HG03045 (cell line): ENCODE data around the gene WNT3.
"Not testable (repeated sequence)": the region's sequence is repeated elsewhere in the genome, so short reads cannot be mapped to it uniquely, and the experiment has no call there.

Experiments used
- ATAC-seq: cut with Tn5 transposase; IDR thresholded peaks from one replicate; pipeline ENCODE4 v1.9.1; 2021; ENCODE audit warnings: mild to moderate bottlenecking, moderate library complexity; ENCODE audit not compliant: unreplicated experiment

WNT3 gene

GRCh38 chr17:46768540-46768870 is 50.0 kb downstream of the WNT3 start:
- no peak for ATAC-seq

DNA sequence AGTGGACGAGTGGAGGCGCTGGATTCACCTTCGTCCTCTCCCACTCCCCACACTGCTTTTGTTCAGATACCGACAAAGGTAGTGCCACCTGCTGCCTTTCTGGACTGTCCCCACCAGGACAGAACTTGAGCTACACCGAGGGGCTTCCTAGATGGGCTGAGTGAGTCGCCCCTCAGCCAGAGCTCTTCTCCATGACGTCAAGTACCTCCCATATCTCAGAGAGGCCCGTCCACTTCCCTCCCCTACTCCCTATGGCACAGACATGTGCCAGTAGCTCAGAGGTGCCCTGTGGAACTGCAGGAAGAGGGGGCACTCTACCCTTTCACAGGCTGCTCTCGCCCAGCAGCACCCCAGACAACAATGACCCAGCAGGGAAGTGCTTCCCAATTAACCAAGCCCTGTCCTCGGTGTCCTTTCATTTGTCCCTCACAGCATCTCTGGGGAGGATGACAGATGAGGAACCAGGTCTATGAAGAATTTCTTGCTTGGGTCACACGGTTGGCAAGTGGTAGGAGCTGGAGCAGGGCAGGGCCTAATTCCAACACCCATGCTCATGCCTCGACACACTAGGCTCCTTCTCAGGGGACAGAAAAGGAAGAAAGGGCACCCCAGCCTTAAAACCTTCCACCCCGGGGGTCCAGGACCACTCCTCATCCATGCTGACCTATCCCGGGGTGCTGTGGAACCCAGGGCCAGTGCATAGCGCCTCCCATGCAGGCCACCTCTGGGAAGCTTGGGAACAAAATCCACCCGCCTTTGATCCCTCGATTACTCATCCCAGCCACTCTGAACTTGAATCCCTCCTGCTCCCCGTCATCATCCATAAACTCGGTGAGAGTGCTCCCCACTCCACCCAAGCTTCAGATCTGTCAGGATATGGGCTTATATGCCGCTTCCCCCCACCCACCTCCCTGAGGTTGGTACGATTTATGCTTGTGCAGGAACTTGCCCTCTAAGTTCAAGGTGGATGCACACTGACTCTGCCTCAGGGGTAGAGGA is 51.7 kb downstream of the WNT3 start:
- no peak for ATAC-seq

DNA sequence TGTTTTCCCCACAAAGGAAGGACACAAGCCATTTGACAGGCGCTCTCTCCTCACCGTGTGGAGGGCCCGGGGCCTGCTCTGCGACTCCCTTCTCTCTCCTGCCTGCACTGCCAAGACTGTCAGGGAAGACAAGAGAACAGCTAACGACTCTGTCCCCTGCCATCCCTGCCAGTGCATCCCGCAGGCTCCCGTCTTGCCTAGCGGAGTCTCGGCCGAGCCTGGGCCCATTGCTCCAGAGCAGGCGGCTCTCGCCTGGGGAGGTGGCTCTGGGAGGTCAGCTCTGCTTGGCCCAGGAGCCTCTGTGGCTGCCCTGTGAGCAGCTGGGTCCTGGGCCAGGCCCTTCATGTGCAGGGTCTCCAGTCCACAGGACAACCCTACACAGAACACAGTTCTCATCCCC is 53.0 kb downstream of the WNT3 start:
- no peak for ATAC-seq

DNA sequence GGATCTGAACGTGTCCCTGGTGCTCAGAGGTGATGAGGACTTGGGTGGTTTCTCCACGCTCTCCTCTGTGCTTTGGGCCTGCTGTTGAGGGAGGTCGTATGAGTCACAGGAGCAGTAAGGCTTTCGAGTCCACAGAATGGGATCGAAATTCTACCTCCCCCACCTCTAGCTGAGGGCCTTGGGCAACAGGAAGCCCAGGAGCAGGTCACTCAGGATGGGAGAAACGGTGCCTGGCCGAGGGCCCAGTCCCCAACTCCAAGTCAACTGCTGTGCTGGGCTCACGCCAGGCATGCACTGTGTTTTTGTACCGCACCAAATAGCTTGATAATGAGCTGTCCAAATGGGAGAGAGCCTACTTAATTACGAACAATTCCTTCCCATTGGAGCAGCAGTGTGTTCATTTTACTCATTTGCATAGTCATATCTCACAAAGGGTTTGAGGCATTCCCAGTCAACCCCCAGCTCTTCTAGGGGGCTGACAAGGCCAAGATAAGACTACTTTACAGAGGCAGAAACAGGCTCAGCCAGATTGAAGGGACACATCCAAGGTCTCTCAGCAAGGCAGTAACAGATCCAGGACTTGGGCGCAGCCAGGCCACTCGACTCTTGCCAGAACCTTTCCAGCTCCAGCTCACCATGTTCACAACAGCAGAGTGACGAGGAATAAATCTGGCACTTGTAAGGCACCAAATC is 53.6 kb downstream of the WNT3 start:
- ATAC-seq, result no peak

DNA sequence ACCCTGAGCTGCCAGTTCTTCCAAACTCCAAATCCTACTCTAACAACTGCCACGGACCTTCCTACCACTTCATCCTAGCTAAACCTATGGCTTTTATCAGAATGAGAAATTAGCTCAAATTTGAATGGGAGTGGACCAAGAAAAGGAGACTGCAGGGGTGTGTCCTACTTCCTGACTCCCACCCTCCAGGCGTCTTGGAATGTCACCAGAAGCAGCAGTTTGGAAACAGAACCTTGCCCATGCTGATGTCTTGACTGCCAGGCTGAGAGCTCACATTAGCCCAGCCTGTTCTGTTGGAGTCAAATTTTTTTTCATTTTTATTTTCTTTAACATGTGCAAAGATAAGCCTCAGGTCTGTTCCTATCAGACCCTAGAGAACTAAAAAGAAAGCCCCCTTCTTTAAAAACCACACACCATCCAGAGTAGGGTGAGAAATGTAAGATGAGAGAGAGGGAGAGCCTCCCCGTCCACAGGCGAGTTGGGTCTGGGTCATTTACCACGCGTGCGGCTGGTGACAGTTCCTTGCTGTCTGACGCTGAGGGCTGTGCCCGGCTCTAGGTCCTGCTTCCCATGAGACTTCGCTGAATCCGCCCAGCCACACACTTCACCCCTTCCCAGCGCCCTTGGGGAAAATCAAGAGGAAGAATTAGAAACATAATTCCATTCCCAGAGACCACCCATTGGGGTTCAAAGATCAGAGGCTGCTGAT is 54.3 kb downstream of the WNT3 start:
- ATAC-seq, result no peak

- ATAC-seq, result no peak
These were observed 55.1 kb downstream of the WNT3 start for GRCh38 chr17:46763416-46763815.

DNA sequence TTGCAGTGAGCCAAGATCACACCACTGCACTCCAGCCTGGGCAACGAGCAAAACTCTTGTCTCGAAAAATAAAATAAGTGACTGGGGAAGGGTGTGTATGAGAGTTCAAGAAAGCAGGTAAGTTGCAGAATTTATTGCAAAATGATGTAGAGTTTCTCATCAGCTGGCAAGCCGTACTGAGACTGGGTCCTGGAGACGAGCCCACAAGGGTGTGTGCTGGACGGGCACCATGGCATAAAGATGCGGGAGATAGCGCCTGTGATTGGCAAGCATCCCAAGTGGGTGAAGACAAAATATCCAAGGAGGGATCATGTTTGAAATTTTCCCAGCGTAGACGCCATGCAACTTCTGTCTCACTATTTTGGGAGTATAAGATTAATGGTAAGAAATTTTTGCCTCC is 59.4 kb downstream of the WNT3 start:
- no peak for ATAC-seq

GRCh38 chr17:46758614-46759013 is 59.9 kb downstream of the WNT3 start:
- ATAC-seq, result no peak

- ATAC-seq, result not testable (repeated sequence)
These were observed 60.9 kb downstream of the WNT3 start for GRCh38 chr17:46757588-46757987.

- no peak for ATAC-seq
These were observed 61.6 kb downstream of the WNT3 start for GRCh38 chr17:46756861-46757260.

- ATAC-seq, result no peak
These were observed 62.3 kb downstream of the WNT3 start for GRCh38 chr17:46756081-46756735.

DNA sequence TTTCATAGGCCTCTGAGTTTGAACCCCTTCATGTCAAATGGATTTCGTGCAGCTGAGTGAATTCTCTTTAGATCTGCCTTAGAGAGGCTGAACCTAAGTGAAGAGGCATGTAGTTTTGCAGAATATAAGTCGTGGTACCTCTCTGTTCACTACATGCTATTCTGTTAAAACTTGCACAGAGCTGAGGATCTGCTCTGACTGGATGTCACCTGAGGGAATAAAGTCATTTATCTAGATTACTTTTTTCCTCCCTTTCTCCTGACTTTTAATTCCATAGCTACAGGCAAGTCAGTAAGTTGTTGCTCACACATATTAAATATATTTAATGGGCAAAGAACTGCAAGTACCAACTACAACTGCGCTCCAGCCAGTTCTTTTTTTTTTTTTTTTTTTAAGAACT is 64.7 kb downstream of the WNT3 start:
- no peak for ATAC-seq

DNA sequence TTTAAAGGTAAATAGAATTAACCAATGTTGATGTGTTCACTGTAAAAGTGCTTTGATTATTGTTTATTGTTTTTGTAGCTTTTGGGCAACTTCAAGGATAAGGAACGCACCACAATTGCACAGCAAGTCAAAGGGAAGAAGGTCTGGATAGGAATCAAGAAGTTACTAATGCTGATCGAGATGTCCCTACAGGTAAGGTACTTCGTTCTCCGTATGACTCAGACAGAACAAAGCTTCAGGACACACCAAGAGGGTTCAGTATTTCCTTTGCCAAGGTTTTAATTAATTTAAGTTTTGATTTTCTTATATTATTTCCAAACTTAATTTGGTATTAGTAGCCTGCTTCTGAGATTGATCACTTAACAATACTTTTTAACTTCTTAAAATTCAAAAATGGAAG is 67.1 kb downstream of the WNT3 start:
- no peak for ATAC-seq

GRCh38 chr17:46745376-46745775 is 73.1 kb downstream of the WNT3 start:
- ATAC-seq, result no peak

- ATAC-seq, result no peak
These were observed 74.1 kb downstream of the WNT3 start for GRCh38 chr17:46744441-46744840.

- ATAC-seq, result no peak
These were observed 75.8 kb downstream of the WNT3 start for GRCh38 chr17:46742565-46743270.

GRCh38 chr17:46741122-46741730 is 77.3 kb downstream of the WNT3 start:
- ATAC-seq, result no peak

DNA sequence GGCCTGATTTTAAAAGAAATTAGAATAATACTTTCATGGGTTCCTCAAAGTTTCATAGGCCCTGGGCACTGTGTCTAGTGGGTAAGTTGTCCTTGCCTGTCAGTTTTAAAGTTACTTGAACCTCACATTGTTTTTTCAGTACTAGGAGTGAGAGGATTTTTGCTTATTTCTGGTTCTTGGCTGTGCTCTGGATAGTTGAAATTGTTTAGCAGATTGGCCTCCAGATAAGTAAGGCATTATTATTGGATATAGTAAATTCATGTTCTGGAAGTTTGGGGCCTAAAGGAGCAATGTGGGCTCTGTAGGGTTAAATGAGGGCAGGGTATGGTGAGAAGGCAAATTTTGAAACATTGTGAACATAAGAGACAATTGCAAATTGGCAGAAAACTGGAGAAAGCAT is 78.5 kb downstream of the WNT3 start:
- no peak for ATAC-seq

- no peak for ATAC-seq
These were observed 79.9 kb downstream of the WNT3 start for GRCh38 chr17:46738544-46738943.

DNA sequence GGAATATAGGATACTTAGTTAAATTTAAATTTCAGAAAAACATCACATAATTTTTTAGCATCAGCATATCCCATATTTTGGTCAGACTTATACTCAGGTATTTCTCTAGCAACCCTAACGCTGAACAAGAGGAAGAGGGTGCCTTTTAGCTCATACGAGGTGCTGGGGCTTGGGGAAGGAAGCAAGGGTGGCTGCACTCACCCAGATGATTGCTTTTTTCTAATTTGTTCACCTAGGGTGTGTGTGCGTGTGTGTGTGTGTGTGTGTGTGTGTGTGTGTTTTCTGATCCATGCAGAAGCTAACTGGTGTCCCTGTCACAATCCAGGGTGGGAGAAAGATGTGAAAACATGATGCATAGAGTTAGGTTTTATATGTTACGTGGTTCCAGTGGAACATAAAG is 81.2 kb downstream of the WNT3 start:
- ATAC-seq, result no peak
